Measurements from ENCODE around the gene IMP4. TPM values are rescaled to one million over a fixed set of nuclear protein-coding genes. Genes with fewer than 3 reads are reported as not detected.
A peak's percentile ranks its signal among the peaks of the same experiment; 100 is the strongest.

The IMP4 gene
- total RNA-seq, 4 donors from 2014 or later, result 25.1 to 51.8 (median 43.3) TPM

- Histone ChIP-seq H3K9me3 (no peaks in the 10 kb centered on the region), H3K27me3 (no peaks in the 10 kb centered on the region), H3K36me3 (no peaks in the 10 kb centered on the region), H3K27ac (no peak overlapping the region), H3K4me1 (peaks cover 4 to 6% of the 10 kb centered on the region in 2 donors), H3K4me3 (no peak overlapping the region)
- intact Hi-C loops (cut with DNase I; ENCODE audit: low total_unique reads), result loop anchor here (10.0 kb wide), 1 partner anchor 154 kb away; the partner anchor contains the start of genes MZT2B and SMPD4
- DNase-seq, result no peak
- TF ChIP-seq POLR2A (IDR thresholded peaks at IDR 0.05), result no peak
- TF ChIP-seq CTCF (IDR thresholded peaks at IDR 0.05), result no peak
Measured at GRCh38 chr2:130338793-130339345, 3.8 kb upstream of the IMP4 start.

GRCh38 chr2:130339885-130340745 lies 2.6 kb upstream of the IMP4 start:
- Histone ChIP-seq H3K9me3 (no peaks in the 10 kb centered on the region), H3K27me3 (no peaks in the 10 kb centered on the region), H3K27ac (no peak overlapping the region), H3K36me3 (no peaks in the 10 kb centered on the region), H3K4me1 (peaks cover 4 to 8% of the 10 kb centered on the region in 2 donors), H3K4me3 (no peak overlapping the region)
- no peak for DNase-seq
- intact Hi-C loops (cut with DNase I; ENCODE audit: low total_unique reads), result loop anchor here (10.0 kb wide), 1 partner anchor 155 kb away; the partner anchor contains the start of genes MZT2B and SMPD4
- TF ChIP-seq POLR2A (IDR thresholded peaks at IDR 0.05), result no peak
- no peak for TF ChIP-seq CTCF (IDR thresholded peaks at IDR 0.05)

GRCh38 chr2:130341562-130342019 lies 1.1 kb upstream of the IMP4 start:
- no peaks in the 10 kb centered on the region for H3K36me3 ChIP-seq
- H3K27ac ChIP-seq, result peak overlapping the region; percentile 91 to 92
- H3K4me3 ChIP-seq, result peak overlapping the region; percentile 75 to 86
- no peak for DNase-seq
- H3K27me3 ChIP-seq, result no peaks in the 10 kb centered on the region
- no peaks in the 10 kb centered on the region for H3K9me3 ChIP-seq
- peaks cover 4 to 8% of the 10 kb centered on the region in 2 donors for H3K4me1 ChIP-seq
- no peak for TF ChIP-seq CTCF (IDR thresholded peaks at IDR 0.05)
- TF ChIP-seq POLR2A (IDR thresholded peaks at IDR 0.05), result no peak
- intact Hi-C loops (cut with DNase I; ENCODE audit: low total_unique reads), result no loop called here

- peak overlapping the region; percentile 91 to 92 for H3K27ac ChIP-seq
- intact Hi-C loops (cut with DNase I; ENCODE audit: low total_unique reads), result no loop called here
- H3K36me3 ChIP-seq, result no peaks in the 10 kb centered on the region
- peak; percentile 82 to 90 for DNase-seq
- peak overlapping the region; percentile 75 to 86 for H3K4me3 ChIP-seq
- H3K27me3 ChIP-seq, result no peaks in the 10 kb centered on the region
- peaks cover 4 to 8% of the 10 kb centered on the region in 2 donors for H3K4me1 ChIP-seq
- TF ChIP-seq POLR2A (IDR thresholded peaks at IDR 0.05) (peak in 1 of 2 donors; percentile 32), CTCF (IDR thresholded peaks at IDR 0.05) (no peak)
- no peaks in the 10 kb centered on the region for H3K9me3 ChIP-seq
Measured at GRCh38 chr2:130342020-130342532, 621 bp upstream of the IMP4 start.

- Histone ChIP-seq H3K36me3 (no peaks in the 10 kb centered on the region), H3K4me3 (no peak overlapping the region), H3K9me3 (no peaks in the 10 kb centered on the region), H3K27me3 (no peaks in the 10 kb centered on the region), H3K4me1 (peaks cover 4 to 8% of the 10 kb centered on the region in 2 donors), H3K27ac (no peak overlapping the region)
- DNase-seq, result no peak
- intact Hi-C loops (cut with DNase I; ENCODE audit: low total_unique reads), result no loop called here
- no peak for TF ChIP-seq CTCF (IDR thresholded peaks at IDR 0.05)
- no peak for TF ChIP-seq POLR2A (IDR thresholded peaks at IDR 0.05)
Measured at GRCh38 chr2:130344578-130344977, 1.9 kb downstream of the IMP4 start.

All from uterus (tissue), 4 donors.